Ishikawa (cell line): ENCODE results near the gene CCDC81.

Experiments
- CEBPB ChIP-seq: IDR thresholded peaks from 2 replicates; pipeline ENCODE4 v1.6.1; 2012
- EP300 ChIP-seq: IDR thresholded peaks from 2 replicates; pipeline ENCODE4 v1.6.1; 2012; ENCODE audit warnings: borderline replicate concordance
- NFIC ChIP-seq: IDR thresholded peaks from 2 replicates; pipeline ENCODE4 v1.6.1; 2012
- TAF1 ChIP-seq: IDR thresholded peaks from 2 replicates; pipeline ENCODE4 v1.6.1; 2012; ENCODE audit warnings: low read depth, mild to moderate bottlenecking
- TEAD4 ChIP-seq: IDR thresholded peaks from 2 replicates; pipeline ENCODE4 v1.6.1; 2012
- TF ChIP-seq, protein P1 (sequence below): IDR thresholded peaks from 2 replicates; pipeline ENCODE4 v1.6.1; 2012; ENCODE audit warnings: low read depth, mild to moderate bottlenecking

DNA sequence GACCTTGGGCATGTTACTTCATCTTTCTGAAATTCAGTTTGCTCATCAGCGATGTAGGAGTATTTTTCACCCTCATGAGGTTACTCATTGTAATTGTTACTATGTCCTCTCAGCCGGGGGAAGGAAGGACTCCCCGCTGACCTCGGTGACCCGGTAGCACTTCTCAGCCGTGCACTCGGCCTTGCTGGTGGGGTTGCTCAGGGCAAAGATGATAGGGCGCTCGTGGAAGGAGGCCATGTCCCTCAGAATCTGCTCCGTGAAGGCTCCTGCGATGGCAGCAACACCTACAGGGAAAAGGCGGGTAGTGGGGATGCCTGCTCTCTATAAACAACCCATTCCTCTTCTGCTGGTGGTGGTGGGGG is 72.2 kb downstream of the CCDC81 start:
- TF ChIP-seq, protein P1, sequence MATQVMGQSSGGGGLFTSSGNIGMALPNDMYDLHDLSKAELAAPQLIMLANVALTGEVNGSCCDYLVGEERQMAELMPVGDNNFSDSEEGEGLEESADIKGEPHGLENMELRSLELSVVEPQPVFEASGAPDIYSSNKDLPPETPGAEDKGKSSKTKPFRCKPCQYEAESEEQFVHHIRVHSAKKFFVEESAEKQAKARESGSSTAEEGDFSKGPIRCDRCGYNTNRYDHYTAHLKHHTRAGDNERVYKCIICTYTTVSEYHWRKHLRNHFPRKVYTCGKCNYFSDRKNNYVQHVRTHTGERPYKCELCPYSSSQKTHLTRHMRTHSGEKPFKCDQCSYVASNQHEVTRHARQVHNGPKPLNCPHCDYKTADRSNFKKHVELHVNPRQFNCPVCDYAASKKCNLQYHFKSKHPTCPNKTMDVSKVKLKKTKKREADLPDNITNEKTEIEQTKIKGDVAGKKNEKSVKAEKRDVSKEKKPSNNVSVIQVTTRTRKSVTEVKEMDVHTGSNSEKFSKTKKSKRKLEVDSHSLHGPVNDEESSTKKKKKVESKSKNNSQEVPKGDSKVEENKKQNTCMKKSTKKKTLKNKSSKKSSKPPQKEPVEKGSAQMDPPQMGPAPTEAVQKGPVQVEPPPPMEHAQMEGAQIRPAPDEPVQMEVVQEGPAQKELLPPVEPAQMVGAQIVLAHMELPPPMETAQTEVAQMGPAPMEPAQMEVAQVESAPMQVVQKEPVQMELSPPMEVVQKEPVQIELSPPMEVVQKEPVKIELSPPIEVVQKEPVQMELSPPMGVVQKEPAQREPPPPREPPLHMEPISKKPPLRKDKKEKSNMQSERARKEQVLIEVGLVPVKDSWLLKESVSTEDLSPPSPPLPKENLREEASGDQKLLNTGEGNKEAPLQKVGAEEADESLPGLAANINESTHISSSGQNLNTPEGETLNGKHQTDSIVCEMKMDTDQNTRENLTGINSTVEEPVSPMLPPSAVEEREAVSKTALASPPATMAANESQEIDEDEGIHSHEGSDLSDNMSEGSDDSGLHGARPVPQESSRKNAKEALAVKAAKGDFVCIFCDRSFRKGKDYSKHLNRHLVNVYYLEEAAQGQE = no peak
- no peak for TF ChIP-seq TEAD4
- TF ChIP-seq CEBPB = no peak
- TF ChIP-seq TAF1 = no peak
- TF ChIP-seq NFIC = no peak
- no peak for TF ChIP-seq EP300
